ENCODE measurements around the gene CHEK1.

The CHEK1 gene

GRCh38 chr11:125649465-125650166 is 24.7 kb downstream of the CHEK1 start:
- H3K27me3 ChIP-seq (replicated peaks): no peaks in the 10 kb centered on the region
- DNase-seq: no peak
- H3K4me3 ChIP-seq (ENCODE audit: low read depth, low read length): no peak overlapping the region
- H3K27ac ChIP-seq: no peak overlapping the region
- in situ Hi-C loops (cut with HindIII; ENCODE audit: low pct_ligation_motif_present, low sequenced_read_pairs): no loop called here
- H3K36me3 ChIP-seq (replicated peaks): peaks cover 2% of the 10 kb centered on the region
- TF ChIP-seq CTCF (IDR thresholded peaks at IDR 0.05; ENCODE audit: low read depth, low read length, missing control alignments): no peak

DNA sequence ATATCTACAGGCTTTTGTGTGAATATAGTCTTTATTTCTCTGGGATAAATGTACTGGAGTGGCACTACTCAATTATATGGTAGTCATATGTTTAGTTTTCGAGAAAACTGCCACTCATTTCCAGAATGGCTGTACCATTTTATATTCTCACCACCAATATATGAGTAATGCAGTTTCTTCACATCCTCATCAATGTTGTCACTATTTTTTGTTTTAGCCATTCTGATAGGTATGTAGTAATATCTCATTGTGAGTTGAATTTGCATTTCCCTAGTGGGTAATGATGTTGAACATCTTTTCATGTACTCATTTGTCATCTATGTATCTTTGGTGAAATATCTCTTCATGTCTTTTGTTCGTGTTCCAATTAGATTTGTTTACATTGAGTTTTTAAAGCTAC is 37.7 kb downstream of the CHEK1 start:
- Histone ChIP-seq H3K36me3 (replicated peaks) (no peaks in the 10 kb centered on the region), H3K27ac (no peak overlapping the region), H3K27me3 (replicated peaks) (no peaks in the 10 kb centered on the region), H3K4me3 (ENCODE audit: low read depth, low read length) (no peak overlapping the region)
- TF ChIP-seq CTCF (IDR thresholded peaks at IDR 0.05; ENCODE audit: low read depth, low read length, missing control alignments): no peak
- DNase-seq: no peak
- in situ Hi-C loops (cut with HindIII; ENCODE audit: low pct_ligation_motif_present, low sequenced_read_pairs): no loop called here

DNA sequence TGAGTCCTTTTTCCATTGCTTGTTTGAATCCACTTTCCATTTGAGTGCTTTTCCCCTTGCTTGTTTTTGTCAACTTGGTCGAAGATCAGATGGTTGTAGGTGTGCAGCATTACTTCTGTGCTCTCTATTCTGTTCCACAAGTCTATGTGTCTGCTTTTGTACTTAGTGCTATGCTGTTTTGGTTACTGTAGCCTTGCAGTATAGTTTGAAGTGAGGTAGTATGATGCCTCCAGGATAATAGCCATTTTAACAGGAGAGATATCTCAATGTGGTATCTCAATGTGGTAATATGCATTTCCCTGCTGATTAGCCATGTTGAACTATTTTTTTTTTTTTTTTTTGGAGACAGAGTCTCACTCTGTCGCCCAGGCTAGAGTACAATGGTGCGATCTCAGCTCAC is 38.9 kb downstream of the CHEK1 start:
- Histone ChIP-seq H3K27me3 (replicated peaks) (no peaks in the 10 kb centered on the region), H3K36me3 (replicated peaks) (no peaks in the 10 kb centered on the region), H3K4me3 (ENCODE audit: low read depth, low read length) (no peak overlapping the region), H3K27ac (no peak overlapping the region)
- TF ChIP-seq CTCF (IDR thresholded peaks at IDR 0.05; ENCODE audit: low read depth, low read length, missing control alignments): no peak
- no peak for DNase-seq
- in situ Hi-C loops (cut with HindIII; ENCODE audit: low pct_ligation_motif_present, low sequenced_read_pairs): no loop called here

- no peak overlapping the region for H3K27ac ChIP-seq
- H3K36me3 ChIP-seq (replicated peaks): no peaks in the 10 kb centered on the region
- no peak for TF ChIP-seq CTCF (IDR thresholded peaks at IDR 0.05; ENCODE audit: low read depth, low read length, missing control alignments)
- no peak overlapping the region for H3K4me3 ChIP-seq (ENCODE audit: low read depth, low read length)
- in situ Hi-C loops (cut with HindIII; ENCODE audit: low pct_ligation_motif_present, low sequenced_read_pairs): no loop called here
- no peaks in the 10 kb centered on the region for H3K27me3 ChIP-seq (replicated peaks)
- DNase-seq: no peak
Measured at GRCh38 chr11:125667151-125667550, 42.2 kb downstream of the CHEK1 start.

- in situ Hi-C loops (cut with HindIII; ENCODE audit: low pct_ligation_motif_present, low sequenced_read_pairs): no loop called here
- Histone ChIP-seq H3K27me3 (replicated peaks) (no peaks in the 10 kb centered on the region), H3K27ac (no peak overlapping the region), H3K4me3 (ENCODE audit: low read depth, low read length) (no peak overlapping the region), H3K36me3 (replicated peaks) (no peaks in the 10 kb centered on the region)
- no peak for TF ChIP-seq CTCF (IDR thresholded peaks at IDR 0.05; ENCODE audit: low read depth, low read length, missing control alignments)
- DNase-seq: no peak
Measured at GRCh38 chr11:125670172-125670571, 45.2 kb downstream of the CHEK1 start.

DNA sequence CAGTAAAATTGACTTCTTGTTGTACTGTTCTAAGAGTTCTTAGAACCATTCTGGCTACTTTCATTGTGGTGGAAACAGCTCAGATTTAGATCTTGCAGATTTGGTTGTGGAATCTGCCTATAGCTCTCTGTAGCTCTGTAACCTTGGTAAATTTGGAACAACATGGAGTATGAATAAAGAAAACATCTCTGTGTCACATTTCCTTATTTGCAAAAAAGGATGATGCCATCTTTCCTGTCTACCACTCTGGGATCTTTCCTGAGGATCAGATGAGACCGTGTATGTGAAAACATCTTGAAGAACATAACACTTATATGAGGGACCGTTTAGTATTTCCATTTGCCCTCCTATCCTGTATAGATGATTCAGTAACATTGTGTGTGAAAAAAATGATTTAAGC is 46.6 kb downstream of the CHEK1 start:
- Histone ChIP-seq H3K36me3 (replicated peaks) (no peaks in the 10 kb centered on the region), H3K4me3 (ENCODE audit: low read depth, low read length) (no peak overlapping the region), H3K27me3 (replicated peaks) (no peaks in the 10 kb centered on the region), H3K27ac (no peak overlapping the region)
- in situ Hi-C loops (cut with HindIII; ENCODE audit: low pct_ligation_motif_present, low sequenced_read_pairs): no loop called here
- no peak for TF ChIP-seq CTCF (IDR thresholded peaks at IDR 0.05; ENCODE audit: low read depth, low read length, missing control alignments)
- DNase-seq: no peak

All from brain microvascular endothelial cell (primary cell).